Measurements from ENCODE around the gene SHC2.
"Not testable (repeated sequence)": the region's sequence is repeated elsewhere in the genome, so short reads cannot be mapped to it uniquely, and the experiment has no call there.

Gene SHC2

GRCh38 chr19:452829-453228 lies 8.0 kb downstream of the SHC2 start:
- no peak for TF ChIP-seq CTCF (IDR thresholded peaks at IDR 0.05; ENCODE audit: low read length, missing control alignments)
- no peak for DNase-seq (ENCODE audit: low read depth)
- H3K4me3 ChIP-seq (replicated peaks; ENCODE audit: low read depth, low read length), result no peak overlapping the region

GRCh38 chr19:450912-451481 lies 9.8 kb downstream of the SHC2 start:
- DNase-seq (ENCODE audit: low read depth); H3K4me3 ChIP-seq (replicated peaks; ENCODE audit: low read depth, low read length): not testable (repeated sequence)

- no peak overlapping the region for H3K4me3 ChIP-seq (replicated peaks; ENCODE audit: low read depth, low read length)
- no peak for TF ChIP-seq CTCF (IDR thresholded peaks at IDR 0.05; ENCODE audit: low read length, missing control alignments)
- DNase-seq (ENCODE audit: low read depth), result no peak
Observed at GRCh38 chr19:449916-450315, 10.9 kb downstream of the SHC2 start.

GRCh38 chr19:447816-448560 lies 12.8 kb downstream of the SHC2 start:
- peak; percentile 18 for DNase-seq (ENCODE audit: low read depth)
- no peak for TF ChIP-seq CTCF (IDR thresholded peaks at IDR 0.05; ENCODE audit: low read length, missing control alignments)
- H3K4me3 ChIP-seq (replicated peaks; ENCODE audit: low read depth, low read length), result no peak overlapping the region

GRCh38 chr19:447064-447426 lies 13.8 kb downstream of the SHC2 start:
- DNase-seq (ENCODE audit: low read depth), result no peak
- no peak for TF ChIP-seq CTCF (IDR thresholded peaks at IDR 0.05; ENCODE audit: low read length, missing control alignments)
- H3K4me3 ChIP-seq (replicated peaks; ENCODE audit: low read depth, low read length), result no peak overlapping the region

GRCh38 chr19:444677-445210 lies 16.1 kb downstream of the SHC2 start:
- H3K4me3 ChIP-seq (replicated peaks; ENCODE audit: low read depth, low read length), result no peak overlapping the region
- DNase-seq (ENCODE audit: low read depth), result no peak
- TF ChIP-seq CTCF (IDR thresholded peaks at IDR 0.05; ENCODE audit: low read length, missing control alignments), result no peak

GRCh38 chr19:443005-443404 lies 17.8 kb downstream of the SHC2 start:
- no peak for TF ChIP-seq CTCF (IDR thresholded peaks at IDR 0.05; ENCODE audit: low read length, missing control alignments)
- no peak overlapping the region for H3K4me3 ChIP-seq (replicated peaks; ENCODE audit: low read depth, low read length)
- DNase-seq (ENCODE audit: low read depth), result no peak

Data from fibroblast of pulmonary artery (primary cell).